Transverse colon (tissue), 4 donors: ENCODE results near the gene SPPL3. TPM values are rescaled to one million over a fixed set of nuclear protein-coding genes. Genes with fewer than 3 reads are reported as not detected.

Experiments used
- DNase-seq: peaks from one replicate; pipeline ENCODE4 v3.0.0-alpha.2; 2019
- H3K27ac ChIP-seq, 4 donors: fragments of 200-600 bp; sonication (generic); 2 replicates each; pipeline ENCODE4 v1.5.1; 2016 to 2018; ENCODE audit warnings: inconsistent platforms in 4 of 4
- H3K27me3 ChIP-seq: fragments of 200-600 bp; sonication (generic); 2 replicates; pipeline ENCODE4 v1.5.1; 2017; ENCODE audit warnings: inconsistent platforms
- H3K36me3 ChIP-seq, 4 donors: fragments of 200-600 bp; sonication (generic); 2 replicates each; pipeline ENCODE4 v1.5.1; 2017 to 2019; ENCODE audit warnings: inconsistent platforms in 4 of 4
- H3K4me1 ChIP-seq, 4 donors: fragments of 200-600 bp; sonication (generic); 2 replicates each; pipeline ENCODE4 v1.5.1; 2017 to 2020; ENCODE audit warnings: inconsistent platforms in 4 of 4
- H3K4me3 ChIP-seq, 4 donors: fragments of 200-600 bp; sonication (generic); 1 replicate in 1 of 4; 2 replicates in 3 of 4; pipeline versions ENCODE4 v1.5.1 to v1.6.1; 2017 to 2019; ENCODE audit warnings: inconsistent platforms in 4 of 4
- H3K9me3 ChIP-seq, 2 donors: fragments of 200-600 bp; sonication (generic); 2 replicates each; pipeline ENCODE4 v1.5.1; 2017 to 2019; ENCODE audit warnings: inconsistent platforms in 2 of 2
- EP300 ChIP-seq: sonication (generic); formaldehyde crosslinking; IDR thresholded peaks from one replicate; pipeline ENCODE4 v1.6.1; 2017; ENCODE audit warnings: antibody characterized with exemption, low read depth
- POLR2A ChIP-seq: fragments of 450-650 bp; IDR thresholded peaks from one replicate; pipeline ENCODE4 v1.6.1; 2016; ENCODE audit warnings: antibody characterized with exemption, mild to moderate bottlenecking, moderate library complexity
- POLR2AphosphoS5 ChIP-seq, 3 donors: sonication (generic); formaldehyde crosslinking; IDR thresholded peaks; one replicate each; pipeline ENCODE4 v1.6.1; 2016; ENCODE audit warnings: antibody characterized with exemption in 3 of 3
- WGBS, 2 donors: methylation state at CpG; one replicate each; pipeline ENCODE4 v1.1.5; 2018; ENCODE audit warnings: low coverage in 1 of 2; 5-methylcytosine and 5-hydroxymethylcytosine counted together
- in situ Hi-C, 4 donors: fragments of 200-750 bp; cut with MboI; loops; one replicate each; pipeline versions ENCODE4 v1.15.0 to v1.15.1; 2017; ENCODE audit warnings: low sequenced_read_pairs in 3 of 4, low pct_ligation_motif_present in 1 of 4, low pct_unique_long_range_greater_than_20kb in 1 of 4
- intact Hi-C: fragments of 100-400 bp; cut with DNase I; formaldehyde crosslinking; loops from one replicate; pipeline ENCODE4 v1.15.1; 2023; ENCODE audit warnings: low total_unique reads
- total RNA-seq, 4 donors: library from RNA; depleted of rRNA; stranded (reverse); fragments of >200 nt; gene quantifications; one replicate each; pipeline ENCODE4 v1.1.0, GENCODE V29; 2016
- TF ChIP-seq, protein P1 (sequence below), 5 experiments: fragments of 200-600 bp in 3 of 5; fragments of 450-650 bp in 2 of 5; sonication (generic) in 3 of 5; IDR thresholded peaks; 1 replicate in 2 of 5; 2 replicates in 3 of 5; pipeline ENCODE4 v1.5.1; 2016 to 2017; ENCODE audit warnings: antibody characterized with exemption in 5 of 5, inconsistent platforms in 3 of 5, mild to moderate bottlenecking in 2 of 5, moderate library complexity in 1 of 5

The SPPL3 gene
- total RNA-seq, 4 donors from 2014 or later = 34.7 to 45.4 (median 41.6) TPM

DNA sequence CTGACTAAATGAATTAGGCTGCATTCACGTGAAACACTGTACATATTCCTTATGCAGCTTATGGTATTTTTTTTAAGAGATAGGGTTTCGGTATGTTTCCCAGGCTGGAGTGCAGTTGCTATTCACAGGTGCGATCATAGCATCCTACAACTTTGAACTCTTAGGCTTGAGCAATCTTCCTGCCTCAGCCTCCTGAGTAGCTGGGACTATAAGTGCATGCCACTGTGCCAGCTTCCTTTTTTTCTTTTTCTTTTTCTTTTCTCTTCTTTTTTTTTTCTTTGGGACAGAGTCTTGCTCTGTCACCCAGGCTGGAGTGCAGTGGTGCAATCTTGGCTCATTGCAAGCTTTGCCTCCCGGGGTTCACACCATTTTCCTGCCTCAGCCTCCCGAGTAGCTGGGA, 35.8 kb upstream of the SPPL3 start:
- WGBS, 2 donors = 61 to 65% methylated on average over 2 to 5 of the region's 5 CpGs
- TF ChIP-seq, protein P1, sequence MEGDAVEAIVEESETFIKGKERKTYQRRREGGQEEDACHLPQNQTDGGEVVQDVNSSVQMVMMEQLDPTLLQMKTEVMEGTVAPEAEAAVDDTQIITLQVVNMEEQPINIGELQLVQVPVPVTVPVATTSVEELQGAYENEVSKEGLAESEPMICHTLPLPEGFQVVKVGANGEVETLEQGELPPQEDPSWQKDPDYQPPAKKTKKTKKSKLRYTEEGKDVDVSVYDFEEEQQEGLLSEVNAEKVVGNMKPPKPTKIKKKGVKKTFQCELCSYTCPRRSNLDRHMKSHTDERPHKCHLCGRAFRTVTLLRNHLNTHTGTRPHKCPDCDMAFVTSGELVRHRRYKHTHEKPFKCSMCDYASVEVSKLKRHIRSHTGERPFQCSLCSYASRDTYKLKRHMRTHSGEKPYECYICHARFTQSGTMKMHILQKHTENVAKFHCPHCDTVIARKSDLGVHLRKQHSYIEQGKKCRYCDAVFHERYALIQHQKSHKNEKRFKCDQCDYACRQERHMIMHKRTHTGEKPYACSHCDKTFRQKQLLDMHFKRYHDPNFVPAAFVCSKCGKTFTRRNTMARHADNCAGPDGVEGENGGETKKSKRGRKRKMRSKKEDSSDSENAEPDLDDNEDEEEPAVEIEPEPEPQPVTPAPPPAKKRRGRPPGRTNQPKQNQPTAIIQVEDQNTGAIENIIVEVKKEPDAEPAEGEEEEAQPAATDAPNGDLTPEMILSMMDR (IDR thresholded peaks at IDR 0.05) = no peak
- TF ChIP-seq POLR2A (no peak), POLR2AphosphoS5 (IDR thresholded peaks at IDR 0.05) (no peak), EP300 (no peak)
- Histone ChIP-seq H3K36me3 (no peaks in the 10 kb centered on the region), H3K27ac (no peak overlapping the region), H3K9me3 (no peaks in the 10 kb centered on the region), H3K4me3 (no peak overlapping the region), H3K4me1 (peaks cover 0 to 5% (median 0%) of the 10 kb centered on the region in 4 donors), H3K27me3 (no peaks in the 10 kb centered on the region)
- DNase-seq = no peak
- intact Hi-C loops (no loop called here), in situ Hi-C loops (no loop called here)

DNA sequence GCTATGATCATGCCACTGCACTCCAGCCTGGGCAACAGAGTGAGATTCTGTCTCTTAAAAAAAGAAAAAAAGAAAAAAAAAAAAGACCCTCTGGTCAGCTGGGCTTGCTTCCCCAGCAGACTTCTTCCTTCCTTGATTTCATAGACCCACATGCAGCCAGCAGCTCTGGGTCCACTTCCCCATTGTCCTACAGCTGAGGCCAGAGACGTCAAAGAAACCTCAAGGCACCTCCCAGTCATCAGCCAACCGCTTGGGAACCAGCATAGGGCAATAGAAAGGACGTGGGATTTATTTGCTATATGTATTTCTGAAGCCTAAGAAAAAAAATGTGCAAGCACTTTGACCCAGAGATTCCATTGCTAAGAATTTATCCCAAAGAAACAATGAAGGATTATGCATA, 35.4 kb upstream of the SPPL3 start:
- H3K27ac ChIP-seq = no peak overlapping the region

DNA sequence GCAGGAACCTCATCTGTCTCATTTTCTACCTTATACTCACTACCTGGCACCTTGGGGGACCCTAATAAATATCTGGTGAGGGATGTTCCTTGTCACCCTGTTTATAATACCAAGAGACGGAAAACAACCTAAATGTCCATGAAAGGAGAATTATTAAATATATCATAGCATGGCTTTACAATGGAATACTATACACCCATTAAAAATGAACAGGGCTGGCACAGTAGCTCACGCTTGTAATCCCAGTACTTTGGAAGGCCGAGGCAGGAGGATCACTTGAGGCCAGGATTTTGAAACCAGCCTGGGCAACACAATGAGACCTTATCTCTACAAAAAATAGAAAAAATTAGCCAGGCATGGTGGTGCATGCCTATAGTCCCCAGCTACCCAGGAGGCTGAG, 34.3 kb upstream of the SPPL3 start:
- no peaks in the 10 kb centered on the region for H3K4me1 ChIP-seq
- no peak for DNase-seq
- intact Hi-C loops = no loop called here
- no peaks in the 10 kb centered on the region for H3K36me3 ChIP-seq
- 65 to 89% methylated on average over 3 of the region's 3 CpGs for WGBS, 2 donors
- no peak overlapping the region for H3K27ac ChIP-seq
- no peak overlapping the region for H3K4me3 ChIP-seq
- no peak for TF ChIP-seq EP300
- TF ChIP-seq POLR2AphosphoS5 (IDR thresholded peaks at IDR 0.05) = no peak
- TF ChIP-seq, protein P1 (IDR thresholded peaks at IDR 0.05) = no peak
- no peak for TF ChIP-seq POLR2A
- in situ Hi-C loops = no loop called here
- no peaks in the 10 kb centered on the region for H3K9me3 ChIP-seq
- no peaks in the 10 kb centered on the region for H3K27me3 ChIP-seq

More for the DNA sequence above, 35.4 kb upstream of the SPPL3 start:
- in situ Hi-C loops = no loop called here
- TF ChIP-seq POLR2A = no peak
- no peak for TF ChIP-seq EP300
- TF ChIP-seq, protein P1 (IDR thresholded peaks at IDR 0.05) = no peak
- TF ChIP-seq POLR2AphosphoS5 (IDR thresholded peaks at IDR 0.05) = no peak
- Histone ChIP-seq H3K4me1 (peaks cover 0 to 2% (median 0%) of the 10 kb centered on the region in 4 donors), H3K27me3 (no peaks in the 10 kb centered on the region), H3K4me3 (no peak overlapping the region), H3K9me3 (no peaks in the 10 kb centered on the region), H3K36me3 (no peaks in the 10 kb centered on the region)
- 31 to 54% methylated on average over 2 to 3 of the region's 3 CpGs for WGBS, 2 donors
- DNase-seq = no peak
- intact Hi-C loops = no loop called here

DNA sequence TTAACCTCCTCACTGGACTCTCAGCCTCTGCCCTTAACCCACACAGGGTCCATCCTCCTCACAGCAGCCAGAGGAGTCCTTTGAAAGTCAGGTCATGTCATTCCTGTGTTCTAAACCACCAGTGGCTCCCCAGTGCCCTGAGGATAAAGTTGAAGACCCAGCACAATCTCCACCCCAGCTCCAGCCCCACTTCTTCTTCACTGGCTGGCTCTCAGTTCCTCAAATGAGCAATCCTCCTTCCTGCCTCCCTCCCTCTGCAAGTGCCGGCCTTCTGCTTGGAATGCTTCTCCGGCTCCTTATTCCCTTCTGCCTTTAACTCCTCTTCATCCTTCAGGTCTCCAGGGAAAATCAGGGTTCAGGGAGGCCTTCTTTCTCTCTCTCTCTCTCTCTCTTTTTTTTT, 32.0 kb upstream of the SPPL3 start:
- no peaks in the 10 kb centered on the region for H3K27me3 ChIP-seq
- TF ChIP-seq EP300 = no peak
- TF ChIP-seq, protein P1 (IDR thresholded peaks at IDR 0.05) = no peak
- no peak for TF ChIP-seq POLR2A
- TF ChIP-seq POLR2AphosphoS5 (IDR thresholded peaks at IDR 0.05) = no peak
- H3K4me3 ChIP-seq = no peak overlapping the region
- intact Hi-C loops = no loop called here
- in situ Hi-C loops = no loop called here
- H3K36me3 ChIP-seq = no peaks in the 10 kb centered on the region
- WGBS, 2 donors = 64 to 72% methylated on average over 2 of the region's 2 CpGs
- no peak for DNase-seq
- no peaks in the 10 kb centered on the region for H3K4me1 ChIP-seq
- no peak overlapping the region for H3K27ac ChIP-seq
- no peaks in the 10 kb centered on the region for H3K9me3 ChIP-seq
